ENCODE data around the gene DGCR2.
"Not testable (repeated sequence)": the region's sequence is repeated elsewhere in the genome, so short reads cannot be mapped to it uniquely, and the experiment has no call there.

Gene DGCR2

DNA sequence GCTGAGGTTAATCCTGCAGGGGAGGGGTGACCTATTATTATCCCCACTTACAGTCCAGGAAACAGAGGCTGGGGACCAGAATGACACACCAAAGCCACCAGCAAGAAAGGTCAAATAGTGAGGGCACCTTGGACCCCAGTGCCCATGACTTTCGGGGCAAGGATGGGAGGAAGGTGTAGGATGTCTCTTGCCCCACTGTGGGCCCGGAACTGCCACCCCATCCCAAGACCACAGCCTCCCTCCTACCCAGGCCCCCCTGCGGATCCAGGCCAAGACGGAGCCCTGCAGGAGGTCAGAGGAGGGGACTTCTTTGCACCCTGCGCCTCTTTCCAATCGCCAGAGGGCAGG is 87.1 kb downstream of the DGCR2 start:
- H3K27ac ChIP-seq; DNase-seq (ENCODE audit: low read depth, low spot score): not testable (repeated sequence)

DNA sequence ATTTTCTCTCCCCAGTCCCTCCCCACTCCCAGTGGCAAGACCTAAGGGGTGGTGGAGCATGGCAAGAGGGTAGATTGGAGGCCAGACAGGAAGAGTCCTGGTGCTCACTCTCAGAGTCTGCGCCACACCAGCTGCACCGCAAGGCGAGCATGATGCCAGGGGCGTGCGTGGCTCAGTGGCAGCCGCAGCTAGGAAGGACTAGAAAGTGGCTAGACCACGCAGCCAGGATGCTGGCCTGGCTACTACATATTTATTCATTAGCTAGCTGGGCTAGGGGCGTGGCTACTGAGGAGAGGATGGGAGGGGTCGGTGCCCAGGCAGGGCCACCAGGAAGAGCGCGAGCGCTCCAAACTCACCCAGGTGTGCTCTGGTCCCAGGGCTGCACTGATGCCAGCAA is 87.5 kb downstream of the DGCR2 start:
- DNase-seq (ENCODE audit: low read depth, low spot score); H3K27ac ChIP-seq: not testable (repeated sequence)

GRCh38 chr22:19034031-19034723 is 88.0 kb downstream of the DGCR2 start:
- not testable (repeated sequence) for DNase-seq (ENCODE audit: low read depth, low spot score); H3K27ac ChIP-seq

DNA sequence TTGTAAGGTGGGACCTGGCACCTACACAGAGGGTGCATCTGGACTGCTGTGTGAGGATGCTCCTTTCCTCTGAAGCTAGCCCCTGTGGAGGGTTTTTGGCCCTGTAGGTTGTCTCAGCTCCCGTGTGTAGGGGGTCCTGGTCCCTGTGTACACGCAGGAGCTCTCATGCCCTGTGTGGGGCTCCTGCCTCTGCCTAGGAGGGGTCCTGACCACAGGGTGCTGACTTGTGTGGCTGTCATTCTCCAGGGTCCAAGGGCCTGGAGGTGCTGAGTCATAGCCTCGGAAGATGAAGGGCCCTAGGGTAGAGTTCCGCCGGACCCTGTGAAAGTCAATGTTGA is 88.7 kb downstream of the DGCR2 start:
- not testable (repeated sequence) for H3K27ac ChIP-seq; DNase-seq (ENCODE audit: low read depth, low spot score)

GRCh38 chr22:19032898-19033567 is 89.2 kb downstream of the DGCR2 start:
- DNase-seq (ENCODE audit: low read depth, low spot score); H3K27ac ChIP-seq: not testable (repeated sequence)

GRCh38 chr22:19032156-19032785 is 89.9 kb downstream of the DGCR2 start:
- not testable (repeated sequence) for DNase-seq (ENCODE audit: low read depth, low spot score)

GRCh38 chr22:19030889-19031252 is 91.3 kb downstream of the DGCR2 start:
- H3K27ac ChIP-seq; DNase-seq (ENCODE audit: low read depth, low spot score): not testable (repeated sequence)

More at GRCh38 chr22:19032156-19032785, 89.9 kb downstream of the DGCR2 start:
- not testable (repeated sequence) for H3K27ac ChIP-seq

GRCh38 chr22:19030226-19030888 is 91.9 kb downstream of the DGCR2 start:
- DNase-seq (ENCODE audit: low read depth, low spot score); H3K27ac ChIP-seq: not testable (repeated sequence)

DNA sequence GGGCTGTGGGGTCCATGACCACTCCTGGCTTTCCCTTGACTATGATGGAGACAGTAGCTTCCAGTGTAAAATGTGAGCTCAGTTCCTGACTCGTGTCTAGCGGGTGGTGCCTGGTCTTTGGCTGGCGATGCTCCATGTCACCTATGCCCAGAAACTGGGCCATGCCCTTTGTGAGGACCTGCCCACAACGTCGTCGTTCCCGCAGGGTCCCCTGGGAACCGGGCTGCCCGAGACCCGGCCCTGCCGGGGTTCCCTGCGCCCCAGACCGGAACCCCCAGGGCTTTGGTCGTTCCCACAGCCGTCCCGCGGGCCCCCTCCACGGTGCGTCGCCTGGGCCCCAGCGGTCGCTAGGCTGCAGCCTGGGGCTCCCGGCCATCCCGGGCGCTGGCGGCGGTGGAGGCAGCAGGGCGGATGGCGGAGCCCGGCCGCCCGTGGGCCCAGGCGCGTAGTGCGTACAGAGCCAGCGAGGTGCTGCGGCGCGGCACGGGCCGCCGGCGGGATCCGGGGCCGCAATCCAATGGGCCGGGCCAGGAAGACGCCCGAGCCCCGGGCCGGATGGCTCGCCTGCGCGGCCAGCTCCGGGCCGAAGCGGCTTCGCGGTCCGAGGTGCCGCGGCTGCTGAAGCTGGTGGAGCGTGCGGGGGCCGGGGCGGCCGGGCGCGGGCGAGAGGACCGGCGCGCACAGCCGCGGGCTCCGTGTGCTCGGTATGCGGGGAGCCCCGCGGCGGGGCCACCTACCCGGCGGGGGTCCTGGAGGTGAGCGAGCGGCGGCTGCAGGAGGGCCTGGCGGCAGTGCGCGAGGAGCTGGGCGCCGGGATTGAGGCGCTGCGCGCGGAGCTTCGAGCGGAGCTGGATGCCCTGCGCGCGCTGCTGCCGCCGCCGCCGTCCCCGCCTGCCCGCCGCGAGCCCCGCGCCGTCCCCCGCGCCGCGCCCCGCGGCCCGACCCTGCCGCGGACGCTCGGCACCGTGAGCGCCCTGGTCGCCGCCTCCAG is 92.8 kb downstream of the DGCR2 start:
- not testable (repeated sequence) for DNase-seq (ENCODE audit: low read depth, low spot score); H3K27ac ChIP-seq

GRCh38 chr22:19028060-19028455 is 94.2 kb downstream of the DGCR2 start:
- not testable (repeated sequence) for H3K27ac ChIP-seq; DNase-seq (ENCODE audit: low read depth, low spot score)

GRCh38 chr22:19027371-19028059 is 94.7 kb downstream of the DGCR2 start:
- H3K27ac ChIP-seq; DNase-seq (ENCODE audit: low read depth, low spot score): not testable (repeated sequence)

- not testable (repeated sequence) for H3K27ac ChIP-seq; DNase-seq (ENCODE audit: low read depth, low spot score)
Observed at GRCh38 chr22:19026080-19026479, 96.1 kb downstream of the DGCR2 start.

GRCh38 chr22:19024956-19025489 is 97.2 kb downstream of the DGCR2 start:
- not testable (repeated sequence) for DNase-seq (ENCODE audit: low read depth, low spot score); H3K27ac ChIP-seq

GRCh38 chr22:19023931-19024330 is 98.3 kb downstream of the DGCR2 start:
- not testable (repeated sequence) for DNase-seq (ENCODE audit: low read depth, low spot score); H3K27ac ChIP-seq

DNA sequence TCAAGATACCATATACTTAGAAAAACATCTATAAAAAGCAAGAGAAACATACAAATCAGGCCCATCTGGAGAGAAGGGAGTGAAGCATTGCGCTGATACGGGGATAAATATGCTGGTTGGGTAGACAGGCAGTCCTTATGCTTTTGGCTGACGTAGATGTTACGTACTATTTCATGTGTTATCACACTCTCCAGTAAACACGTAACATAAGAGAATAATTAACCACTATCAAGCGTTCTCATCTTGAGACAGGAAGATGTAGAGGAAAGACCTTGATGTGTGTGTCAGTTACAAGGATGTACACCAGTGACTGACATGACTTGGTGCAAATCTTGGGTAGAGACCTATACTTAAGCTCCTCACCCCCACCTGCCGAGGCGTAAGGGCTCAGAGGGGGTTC is 99.5 kb downstream of the DGCR2 start:
- DNase-seq (ENCODE audit: low read depth, low spot score) = no peak
- no peak overlapping the region for H3K27ac ChIP-seq

DNA sequence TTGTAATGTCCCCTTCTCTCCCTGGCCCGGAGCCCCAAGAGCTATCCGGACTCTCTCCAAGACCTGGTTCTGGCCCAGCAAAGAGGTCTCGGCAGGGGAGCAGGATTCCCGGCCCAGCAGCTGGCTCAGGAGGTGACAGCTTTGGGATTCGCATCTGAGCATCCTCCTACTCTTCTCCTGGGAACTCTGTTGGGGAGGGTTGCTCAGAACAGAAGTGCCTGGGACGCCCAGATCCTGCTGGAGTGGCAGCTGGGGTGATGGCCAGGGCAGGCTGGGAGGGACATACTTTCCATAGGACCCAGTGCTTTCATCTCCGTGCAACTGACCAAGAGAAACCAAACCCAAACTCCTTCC is 102.6 kb downstream of the DGCR2 start:
- no peak for DNase-seq (ENCODE audit: low read depth, low spot score)
- no peak overlapping the region for H3K27ac ChIP-seq

DNA sequence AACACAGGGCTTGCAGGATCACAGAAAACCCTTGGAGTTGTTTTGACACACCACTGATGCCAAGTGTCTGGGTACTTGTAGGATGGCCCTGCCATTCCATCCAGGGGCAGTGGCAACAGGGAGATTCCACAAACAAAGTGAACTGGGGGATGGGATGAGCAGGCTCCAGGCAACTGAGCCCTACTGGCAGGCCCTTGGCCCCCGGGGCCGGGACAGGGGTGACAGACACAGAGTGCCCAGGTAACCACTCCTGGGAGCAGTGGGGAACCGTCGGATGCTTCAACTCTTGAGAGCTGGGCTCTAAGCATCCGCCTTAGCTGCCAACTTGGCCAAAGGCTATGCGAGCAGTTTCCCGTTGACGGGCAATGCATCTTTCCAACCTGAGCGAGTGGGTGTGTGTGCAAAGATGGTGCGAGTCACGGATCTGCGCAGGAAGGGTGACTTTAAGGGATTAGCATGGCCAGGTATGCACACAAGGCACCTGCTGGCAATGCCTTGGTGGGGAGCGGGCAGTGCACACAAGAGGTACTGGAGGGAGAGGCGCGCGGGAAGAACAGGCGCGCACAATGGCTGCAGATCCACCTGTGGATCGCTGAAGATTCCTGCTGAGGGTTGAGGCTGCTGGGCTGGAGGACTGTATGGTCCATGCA is 103.1 kb downstream of the DGCR2 start:
- no peak for DNase-seq (ENCODE audit: low read depth, low spot score)
- no peak overlapping the region for H3K27ac ChIP-seq

- no peak overlapping the region for H3K27ac ChIP-seq
- no peak for DNase-seq (ENCODE audit: low read depth, low spot score)
Observed at GRCh38 chr22:19018256-19018655, 104.0 kb downstream of the DGCR2 start.

Measured in epithelial cell of prostate (primary cell).